ES-I3 (cell line): ENCODE results near the gene FAAH.

Experiments
- H3K36me3 ChIP-seq: 2 replicates; pipeline ENCODE4 v1.6.1; 2013; ENCODE audit warnings: mild to moderate bottlenecking, low read length, control low read depth, moderate library complexity; ENCODE audit not compliant: insufficient read depth
- H3K4me1 ChIP-seq: 2 replicates; pipeline ENCODE4 v1.6.1; 2013; ENCODE audit warnings: mild to moderate bottlenecking, control low read depth, low read length; ENCODE audit not compliant: insufficient read depth
- H3K9ac ChIP-seq: 2 replicates; pipeline ENCODE4 v1.6.1; 2013; ENCODE audit warnings: low read depth, mild to moderate bottlenecking, low read length, moderate library complexity
- H3K9me3 ChIP-seq: 2 replicates; pipeline ENCODE4 v1.6.1; 2013; ENCODE audit warnings: mild to moderate bottlenecking, low read length, moderate library complexity; ENCODE audit not compliant: control insufficient read depth, insufficient read depth

FAAH gene

DNA sequence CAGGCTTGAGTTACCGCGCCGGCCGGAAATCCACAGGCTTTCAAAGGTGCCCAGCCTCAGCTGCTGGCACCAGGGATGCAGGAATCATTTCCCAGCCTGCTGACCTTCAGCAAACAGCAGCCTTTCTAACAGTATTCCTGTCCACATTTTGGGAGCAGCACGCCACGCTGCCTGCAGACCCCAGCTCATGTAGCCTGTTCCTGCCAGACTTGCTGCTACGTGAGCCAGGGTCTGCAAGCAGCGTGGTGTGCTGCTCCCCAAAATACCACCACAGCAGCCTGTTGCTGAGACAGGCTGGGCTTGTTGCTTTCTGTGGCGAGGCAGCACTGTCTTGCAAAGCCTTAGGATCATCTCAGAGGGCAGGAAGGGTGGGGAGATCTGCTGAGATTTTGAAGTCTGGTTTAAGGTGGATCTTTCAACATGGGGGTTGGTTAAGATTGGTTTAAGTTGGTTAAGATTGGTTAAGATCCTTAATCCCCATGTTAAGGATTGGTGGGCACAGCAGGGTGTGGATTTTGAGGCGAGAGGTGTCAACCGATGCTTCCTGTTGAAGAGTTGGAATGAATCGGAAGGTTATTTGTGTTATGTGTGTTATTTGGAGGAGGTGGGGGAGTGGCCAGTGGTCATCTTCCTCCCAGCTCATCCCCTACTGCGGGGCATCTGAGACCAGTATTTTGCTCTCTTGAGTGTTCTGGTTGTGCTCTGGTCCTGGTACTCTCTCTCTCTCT, 12.9 kb downstream of the FAAH start:
- peaks cover 10% of the 10 kb centered on the region for H3K4me1 ChIP-seq
- H3K36me3 ChIP-seq = no peaks in the 10 kb centered on the region
- H3K9ac ChIP-seq = peak overlapping the region; percentile 31; the same call in 1 of the 2 replicates
- H3K9me3 ChIP-seq = no peaks in the 10 kb centered on the region

DNA sequence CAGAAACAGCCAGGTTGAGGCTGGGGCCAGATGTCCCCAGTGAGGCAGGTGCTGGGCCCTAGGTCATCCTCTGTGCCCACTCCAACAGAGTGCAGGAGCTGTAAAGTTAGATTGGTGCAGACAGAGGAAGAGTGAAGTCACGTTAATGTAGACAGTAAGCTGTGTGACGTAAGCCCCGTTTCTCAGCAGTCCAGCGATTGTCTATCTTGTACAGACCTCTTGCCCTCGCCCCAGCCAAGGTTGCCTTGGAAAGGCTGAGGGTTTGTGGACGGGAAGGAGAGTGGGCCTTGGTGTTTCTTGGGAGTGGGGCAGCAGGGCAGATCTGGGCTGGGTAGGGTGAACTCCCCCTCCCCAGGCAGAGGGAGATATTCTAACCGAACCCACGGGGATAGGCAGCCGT, 13.5 kb downstream of the FAAH start:
- H3K4me1 ChIP-seq = peaks cover 10% of the 10 kb centered on the region
- H3K9ac ChIP-seq = no peak overlapping the region
- H3K36me3 ChIP-seq = no peaks in the 10 kb centered on the region
- no peaks in the 10 kb centered on the region for H3K9me3 ChIP-seq

DNA sequence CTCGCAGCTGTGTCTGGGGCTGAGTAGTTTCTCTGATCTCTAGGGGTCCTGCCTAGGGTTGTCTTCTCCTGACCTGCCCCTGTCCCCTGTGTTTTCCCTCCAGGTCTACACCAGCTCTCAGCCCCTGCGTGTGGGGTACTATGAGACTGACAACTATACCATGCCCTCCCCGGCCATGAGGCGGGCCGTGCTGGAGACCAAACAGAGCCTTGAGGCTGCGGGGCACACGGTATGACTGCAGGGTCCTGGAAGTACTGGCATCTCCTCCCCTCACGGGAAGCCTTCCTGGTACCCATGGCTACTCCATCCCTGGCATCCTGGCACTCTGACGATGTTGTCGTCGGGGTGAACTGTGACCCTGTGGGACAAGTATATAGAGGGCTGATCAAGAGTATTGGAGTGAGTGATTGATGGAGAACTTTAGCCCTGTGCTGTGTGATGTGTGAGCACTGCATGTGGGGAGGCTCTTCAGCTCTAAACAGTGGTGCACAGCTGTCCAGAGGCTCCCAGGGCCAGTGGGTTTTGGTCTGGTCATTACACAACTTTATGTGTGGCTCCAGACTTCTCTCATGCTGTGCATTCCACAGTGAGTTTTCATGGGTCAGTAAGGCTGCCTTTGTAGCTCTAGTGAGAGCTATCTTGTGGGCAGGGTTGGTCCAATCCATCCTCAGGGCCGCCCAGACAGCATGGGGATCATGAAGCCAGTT, 14.4 kb downstream of the FAAH start:
- H3K36me3 ChIP-seq = no peaks in the 10 kb centered on the region
- H3K4me1 ChIP-seq = peaks cover 10% of the 10 kb centered on the region
- no peaks in the 10 kb centered on the region for H3K9me3 ChIP-seq
- H3K9ac ChIP-seq = no peak overlapping the region

DNA sequence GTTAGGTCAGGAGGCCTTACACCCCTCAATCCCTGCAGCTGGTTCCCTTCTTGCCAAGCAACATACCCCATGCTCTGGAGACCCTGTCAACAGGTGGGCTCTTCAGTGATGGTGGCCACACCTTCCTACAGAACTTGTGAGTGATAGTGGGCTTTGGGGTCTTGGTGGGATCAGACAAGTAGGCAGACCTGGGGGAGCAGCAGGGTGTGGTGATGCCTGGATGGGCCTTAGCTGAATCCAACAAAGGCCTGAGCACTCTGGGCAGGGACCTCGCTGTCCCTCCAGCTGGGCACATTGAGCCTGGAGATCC, 14.9 kb downstream of the FAAH start:
- no peaks in the 10 kb centered on the region for H3K36me3 ChIP-seq
- peaks cover 10% of the 10 kb centered on the region for H3K4me1 ChIP-seq
- H3K9ac ChIP-seq = no peak overlapping the region

DNA sequence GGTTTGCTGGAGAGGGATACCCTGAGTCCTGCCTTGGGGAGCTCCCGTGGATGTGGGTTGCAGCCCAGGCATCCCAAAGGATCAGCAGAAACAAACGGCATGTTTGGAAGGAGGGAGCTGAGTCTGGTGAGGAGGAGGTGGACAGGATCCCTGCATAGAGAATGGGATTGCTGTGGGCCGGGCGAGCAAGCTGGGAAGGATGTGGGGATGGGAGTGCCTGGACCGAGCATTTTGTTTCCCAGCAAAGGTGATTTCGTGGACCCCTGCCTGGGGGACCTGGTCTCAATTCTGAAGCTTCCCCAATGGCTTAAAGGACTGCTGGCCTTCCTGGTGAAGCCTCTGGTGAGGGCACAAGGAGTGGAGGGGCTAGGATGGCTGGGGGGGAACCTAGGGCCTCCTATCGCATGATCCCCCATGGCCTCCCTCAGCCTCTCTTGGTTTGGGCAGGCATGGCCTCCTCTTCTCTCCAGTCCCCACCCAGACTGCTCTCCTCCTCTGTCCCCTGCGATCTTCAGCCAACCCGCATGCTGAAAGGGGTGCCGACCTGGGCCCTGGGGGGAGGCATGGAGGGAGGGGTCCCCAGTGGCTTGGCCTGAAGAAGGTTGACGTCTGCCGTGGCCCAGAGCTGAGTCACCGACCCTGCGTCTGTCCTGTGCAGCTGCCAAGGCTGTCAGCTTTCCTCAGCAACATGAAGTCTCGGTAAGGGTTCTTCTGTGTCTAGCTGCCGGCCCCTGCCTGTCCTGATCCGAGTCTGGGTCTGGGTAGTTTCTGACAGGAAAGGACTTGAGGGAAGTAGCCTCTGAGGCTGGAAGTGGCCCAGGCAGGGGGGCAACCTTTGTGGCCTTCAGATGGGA, 16.3 kb downstream of the FAAH start:
- no peak overlapping the region for H3K9ac ChIP-seq
- H3K4me1 ChIP-seq = peaks cover 10% of the 10 kb centered on the region
- H3K9me3 ChIP-seq = no peaks in the 10 kb centered on the region
- no peaks in the 10 kb centered on the region for H3K36me3 ChIP-seq

More for the DNA sequence above, 14.9 kb downstream of the FAAH start:
- no peaks in the 10 kb centered on the region for H3K9me3 ChIP-seq

DNA sequence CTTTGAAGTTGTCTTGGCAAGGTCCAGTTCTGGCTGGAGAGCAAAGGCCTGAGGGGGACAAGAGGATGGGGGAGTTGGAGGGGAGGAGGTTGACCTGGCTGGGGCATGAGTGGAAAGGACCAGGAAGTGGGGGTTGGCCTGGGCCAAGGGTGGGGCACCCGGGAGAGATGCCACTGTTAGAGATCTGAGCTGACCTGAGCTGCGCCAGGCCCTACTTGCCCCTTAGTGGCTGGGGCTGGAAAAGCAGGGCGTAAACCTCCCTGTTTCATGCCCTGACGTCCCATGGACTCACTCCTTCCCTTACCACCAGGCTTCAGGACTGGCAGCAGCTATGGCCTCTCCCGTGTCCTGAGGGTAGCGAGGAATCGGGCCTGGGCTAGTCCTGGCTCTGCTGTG, 16.9 kb downstream of the FAAH start:
- H3K9me3 ChIP-seq = no peaks in the 10 kb centered on the region
- H3K4me1 ChIP-seq = peaks cover 9% of the 10 kb centered on the region
- no peaks in the 10 kb centered on the region for H3K36me3 ChIP-seq
- H3K9ac ChIP-seq = no peak overlapping the region

DNA sequence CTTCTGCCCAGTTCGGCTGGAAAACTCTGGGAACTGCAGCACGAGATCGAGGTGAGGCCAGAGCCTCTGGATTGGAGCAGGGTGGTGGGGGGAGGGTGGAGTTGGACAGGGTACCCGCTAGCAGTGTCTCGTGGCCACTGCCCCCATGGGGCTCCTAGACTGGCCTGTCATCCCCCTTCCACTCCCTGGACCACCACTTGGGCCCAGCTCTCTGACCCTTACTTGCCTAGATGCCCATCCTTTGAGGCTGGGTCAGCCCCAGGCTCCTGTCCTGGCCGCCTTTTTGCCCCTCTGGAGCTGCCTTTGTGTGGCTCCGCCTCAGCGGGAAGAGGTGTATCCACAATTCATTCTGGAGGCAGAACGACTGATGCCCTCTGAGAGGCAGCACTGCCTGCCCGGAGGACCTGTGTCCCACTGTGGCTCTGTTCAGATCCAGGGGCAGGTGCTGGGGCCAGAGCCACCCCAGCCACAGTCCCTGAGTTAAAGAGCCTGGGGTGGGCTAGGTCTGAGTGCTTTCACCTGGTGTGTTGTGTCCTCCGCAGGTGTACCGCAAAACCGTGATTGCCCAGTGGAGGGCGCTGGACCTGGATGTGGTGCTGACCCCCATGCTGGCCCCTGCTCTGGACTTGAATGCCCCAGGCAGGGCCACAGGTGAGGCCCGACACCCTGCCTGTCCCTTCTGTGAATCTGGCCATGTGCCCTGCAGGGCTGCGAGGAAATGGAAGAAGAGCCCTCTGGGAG, 17.7 kb downstream of the FAAH start:
- Histone ChIP-seq H3K4me1 (peaks cover 6% of the 10 kb centered on the region), H3K9ac (no peak overlapping the region), H3K36me3 (no peaks in the 10 kb centered on the region), H3K9me3 (no peaks in the 10 kb centered on the region)

DNA sequence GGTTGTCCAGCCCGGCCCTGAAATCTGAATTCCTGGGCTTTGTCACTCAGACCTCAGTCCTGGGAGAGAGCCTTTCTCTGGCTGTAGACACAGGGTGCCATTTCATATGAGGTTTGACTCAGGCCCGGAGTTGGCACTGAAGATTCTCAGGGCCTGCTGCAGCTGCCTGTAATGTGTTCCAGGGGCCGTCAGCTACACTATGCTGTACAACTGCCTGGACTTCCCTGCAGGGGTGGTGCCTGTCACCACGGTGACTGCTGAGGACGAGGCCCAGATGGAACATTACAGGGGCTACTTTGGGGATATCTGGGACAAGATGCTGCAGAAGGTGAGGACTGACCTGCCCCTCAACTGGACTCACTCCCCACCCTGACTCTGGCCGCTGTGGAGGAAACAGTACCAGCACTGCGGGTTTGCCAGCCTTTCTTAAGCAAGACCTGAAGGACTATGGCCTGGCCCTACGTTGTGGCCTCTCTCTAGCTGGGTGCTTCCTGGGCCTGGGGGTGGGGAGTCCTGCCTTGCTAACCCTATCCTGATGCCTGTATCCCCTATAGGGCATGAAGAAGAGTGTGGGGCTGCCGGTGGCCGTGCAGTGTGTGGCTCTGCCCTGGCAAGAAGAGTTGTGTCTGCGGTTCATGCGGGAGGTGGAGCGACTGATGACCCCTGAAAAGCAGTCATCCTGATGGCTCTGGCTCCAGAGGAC, 18.9 kb downstream of the FAAH start:
- no peak overlapping the region for H3K9ac ChIP-seq
- no peaks in the 10 kb centered on the region for H3K9me3 ChIP-seq
- no peaks in the 10 kb centered on the region for H3K36me3 ChIP-seq
- no peaks in the 10 kb centered on the region; the same call in 1 of the 2 replicates for H3K4me1 ChIP-seq

DNA sequence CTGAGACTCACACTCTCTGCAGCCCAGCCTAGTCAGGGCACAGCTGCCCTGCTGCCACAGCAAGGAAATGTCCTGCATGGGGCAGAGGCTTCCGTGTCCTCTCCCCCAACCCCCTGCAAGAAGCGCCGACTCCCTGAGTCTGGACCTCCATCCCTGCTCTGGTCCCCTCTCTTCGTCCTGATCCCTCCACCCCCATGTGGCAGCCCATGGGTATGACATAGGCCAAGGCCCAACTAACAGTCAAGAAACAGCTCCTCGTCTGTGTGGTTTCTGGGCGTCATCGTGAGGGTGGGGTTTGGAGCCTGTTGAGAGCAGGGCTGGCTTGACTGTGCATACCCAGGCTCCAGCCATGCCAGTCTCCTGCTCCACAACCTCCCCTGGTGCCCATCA, 19.5 kb downstream of the FAAH start:
- no peaks in the 10 kb centered on the region for H3K36me3 ChIP-seq
- no peaks in the 10 kb centered on the region for H3K9me3 ChIP-seq
- no peaks in the 10 kb centered on the region; the same call in 1 of the 2 replicates for H3K4me1 ChIP-seq
- no peak overlapping the region for H3K9ac ChIP-seq

DNA sequence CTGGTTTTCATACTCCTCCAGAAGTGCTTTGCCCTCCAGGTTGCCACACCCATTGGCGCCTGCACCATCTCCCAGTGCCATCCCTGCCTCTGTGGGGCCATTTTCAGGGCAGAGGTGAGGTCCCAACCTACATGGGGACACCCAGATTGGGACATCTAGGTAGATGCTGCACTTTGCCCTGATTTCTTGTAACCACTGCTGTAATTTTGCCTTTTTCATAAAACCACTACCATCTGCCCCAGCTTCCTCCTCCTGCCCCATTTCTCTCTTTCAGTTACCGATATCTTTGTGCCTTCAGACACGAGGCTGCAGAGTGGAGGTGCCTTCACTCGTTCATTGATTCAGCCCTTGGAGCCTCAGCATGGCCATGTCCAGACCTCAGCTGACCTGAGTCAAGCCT, 21.4 kb downstream of the FAAH start:
- no peaks in the 10 kb centered on the region; the same call in 1 of the 2 replicates for H3K4me1 ChIP-seq
- no peak overlapping the region for H3K9ac ChIP-seq
- H3K36me3 ChIP-seq = no peaks in the 10 kb centered on the region
- H3K9me3 ChIP-seq = no peaks in the 10 kb centered on the region

DNA sequence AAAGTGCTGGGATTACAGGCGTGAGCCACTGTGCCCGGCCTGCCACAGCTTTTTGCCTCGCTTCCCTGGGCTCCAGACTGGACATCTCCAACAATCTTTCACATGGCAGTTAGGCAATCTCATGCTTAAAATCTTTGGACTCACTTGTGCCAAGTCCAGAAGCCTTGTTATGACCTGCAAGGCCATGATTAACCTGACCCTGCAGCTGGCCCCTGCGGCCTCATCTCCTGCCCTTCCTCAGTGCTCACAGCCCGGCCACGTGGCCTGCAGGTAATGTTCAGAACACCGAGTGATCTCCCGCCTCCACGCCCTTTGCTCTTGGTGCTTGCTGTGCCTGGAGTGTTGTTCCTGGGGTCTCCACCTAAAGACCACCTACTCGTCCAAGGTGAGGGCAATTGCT, 24.9 kb downstream of the FAAH start:
- Histone ChIP-seq H3K36me3 (no peaks in the 10 kb centered on the region), H3K4me1 (no peaks in the 10 kb centered on the region), H3K9ac (no peak overlapping the region), H3K9me3 (no peaks in the 10 kb centered on the region)

DNA sequence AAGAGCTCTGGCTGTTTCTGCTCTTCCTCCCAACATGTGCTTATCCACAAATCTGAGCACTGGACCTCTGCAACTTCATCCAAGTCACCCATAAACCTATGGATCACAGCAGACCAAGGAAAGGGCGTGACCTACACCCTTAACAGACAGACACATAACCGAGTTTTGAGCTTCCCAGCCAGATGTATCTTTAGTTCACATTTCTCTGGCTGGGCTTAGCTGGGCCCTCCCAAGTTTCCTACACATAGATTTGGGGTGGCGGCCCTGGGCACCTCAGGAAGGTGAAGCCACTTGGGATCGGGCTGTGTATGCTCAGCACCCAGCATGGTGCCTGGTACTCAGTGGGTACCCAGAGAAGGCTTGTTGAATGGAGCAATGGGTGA, 26.4 kb downstream of the FAAH start:
- Histone ChIP-seq H3K9me3 (no peaks in the 10 kb centered on the region), H3K9ac (no peak overlapping the region), H3K36me3 (no peaks in the 10 kb centered on the region), H3K4me1 (no peaks in the 10 kb centered on the region)

DNA sequence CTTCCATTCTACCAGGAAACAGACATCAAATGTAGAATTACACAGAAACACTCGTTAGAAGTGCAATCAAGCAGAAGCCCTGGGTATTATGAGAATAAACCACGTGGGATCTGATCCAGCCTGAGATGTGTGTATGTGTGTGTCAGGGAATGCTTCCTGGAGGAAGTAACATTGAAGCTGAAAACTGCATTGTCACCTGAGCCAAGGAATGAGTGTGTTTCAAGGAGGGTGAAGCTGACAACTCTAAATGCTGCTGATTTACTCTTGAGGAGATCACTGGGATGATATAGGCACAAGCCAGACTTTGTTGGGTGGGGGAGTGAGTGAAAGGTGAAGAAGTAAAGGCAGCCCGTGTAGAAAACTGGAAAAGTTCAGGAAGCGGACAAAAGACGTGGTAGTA, 27.6 kb downstream of the FAAH start:
- no peaks in the 10 kb centered on the region for H3K36me3 ChIP-seq
- no peaks in the 10 kb centered on the region for H3K4me1 ChIP-seq
- no peak overlapping the region for H3K9ac ChIP-seq
- no peaks in the 10 kb centered on the region for H3K9me3 ChIP-seq
